IPS-15b (cell line): ENCODE data around the gene TOP2B.

ENCODE experiments used
- H3K27me3 ChIP-seq: one replicate; pipeline ENCODE4 v1.6.1; 2013; ENCODE audit warnings: low read length; ENCODE audit not compliant: control insufficient read depth, insufficient read depth
- H3K36me3 ChIP-seq: one replicate; pipeline ENCODE4 v1.6.1; 2013; ENCODE audit warnings: low read length; ENCODE audit not compliant: control insufficient read depth, insufficient read depth
- H3K4me1 ChIP-seq: one replicate; pipeline ENCODE4 v1.6.1; 2013; ENCODE audit warnings: mild to moderate bottlenecking, low read length; ENCODE audit not compliant: control insufficient read depth, insufficient read depth
- H3K4me3 ChIP-seq: one replicate; pipeline ENCODE4 v1.5.1; 2013; ENCODE audit warnings: low read depth, low read length
- H3K9ac ChIP-seq: one replicate; pipeline ENCODE4 v1.6.1; 2013; ENCODE audit warnings: low read depth, mild to moderate bottlenecking, low read length
- H3K9me3 ChIP-seq: one replicate; pipeline ENCODE4 v1.6.1; 2013; ENCODE audit warnings: mild to moderate bottlenecking, low read length; ENCODE audit not compliant: control insufficient read depth, insufficient read depth

TOP2B gene

GRCh38 chr3:25648925-25649830 lies 15.5 kb downstream of the TOP2B start:
- H3K4me3 ChIP-seq: no peak overlapping the region
- no peak overlapping the region for H3K9ac ChIP-seq
- H3K4me1 ChIP-seq: peaks cover 14% of the 10 kb centered on the region
- no peaks in the 10 kb centered on the region for H3K27me3 ChIP-seq
- H3K9me3 ChIP-seq: no peaks in the 10 kb centered on the region
- no peaks in the 10 kb centered on the region for H3K36me3 ChIP-seq

- Histone ChIP-seq H3K27me3 (no peaks in the 10 kb centered on the region), H3K4me1 (peaks cover 11% of the 10 kb centered on the region), H3K9ac (no peak overlapping the region), H3K36me3 (no peaks in the 10 kb centered on the region), H3K4me3 (no peak overlapping the region), H3K9me3 (no peaks in the 10 kb centered on the region)
These were observed 16.6 kb downstream of the TOP2B start for GRCh38 chr3:25648107-25648535.

GRCh38 chr3:25635038-25635437 lies 29.7 kb downstream of the TOP2B start:
- Histone ChIP-seq H3K9ac (no peak overlapping the region), H3K4me1 (peaks cover 3% of the 10 kb centered on the region), H3K36me3 (peaks cover 5% of the 10 kb centered on the region), H3K9me3 (no peaks in the 10 kb centered on the region), H3K4me3 (no peak overlapping the region), H3K27me3 (no peaks in the 10 kb centered on the region)

DNA sequence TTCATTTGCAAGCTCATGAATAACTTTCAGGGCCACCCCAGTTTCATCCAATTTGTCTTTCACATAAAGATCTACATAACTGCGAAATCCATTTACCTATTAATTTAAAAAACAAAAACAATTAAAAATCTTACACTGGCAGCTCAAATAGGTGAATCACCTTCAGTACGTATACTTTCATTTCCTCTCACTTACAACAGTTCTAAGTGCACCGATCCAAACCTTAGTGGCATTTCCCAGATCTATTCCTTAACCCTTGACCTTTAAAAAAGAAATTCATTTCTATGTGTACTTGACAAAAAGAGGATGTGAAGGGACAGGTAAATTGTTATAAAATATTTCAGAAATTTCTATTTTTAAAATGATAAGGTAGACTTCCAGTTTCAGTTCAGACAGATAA lies 30.8 kb downstream of the TOP2B start:
- H3K9me3 ChIP-seq: no peaks in the 10 kb centered on the region
- no peak overlapping the region for H3K9ac ChIP-seq
- H3K4me3 ChIP-seq: no peak overlapping the region
- H3K4me1 ChIP-seq: peaks cover 3% of the 10 kb centered on the region
- H3K36me3 ChIP-seq: peaks cover 5% of the 10 kb centered on the region
- H3K27me3 ChIP-seq: no peaks in the 10 kb centered on the region

- no peak overlapping the region for H3K9ac ChIP-seq
- no peak overlapping the region for H3K4me3 ChIP-seq
- peaks cover 5% of the 10 kb centered on the region for H3K36me3 ChIP-seq
- H3K27me3 ChIP-seq: no peaks in the 10 kb centered on the region
- no peaks in the 10 kb centered on the region for H3K9me3 ChIP-seq
- peaks cover 3% of the 10 kb centered on the region for H3K4me1 ChIP-seq
These were observed 32.7 kb downstream of the TOP2B start for GRCh38 chr3:25631989-25632388.

GRCh38 chr3:25621087-25621486 lies 43.6 kb downstream of the TOP2B start:
- H3K9ac ChIP-seq: no peak overlapping the region
- H3K4me1 ChIP-seq: no peaks in the 10 kb centered on the region
- H3K36me3 ChIP-seq: peaks cover 7% of the 10 kb centered on the region
- no peak overlapping the region for H3K4me3 ChIP-seq
- no peaks in the 10 kb centered on the region for H3K27me3 ChIP-seq
- H3K9me3 ChIP-seq: no peaks in the 10 kb centered on the region

- Histone ChIP-seq H3K4me3 (no peak overlapping the region), H3K9ac (no peak overlapping the region), H3K27me3 (no peaks in the 10 kb centered on the region), H3K4me1 (no peaks in the 10 kb centered on the region), H3K36me3 (peaks cover 7% of the 10 kb centered on the region), H3K9me3 (no peaks in the 10 kb centered on the region)
These were observed 44.2 kb downstream of the TOP2B start for GRCh38 chr3:25620493-25620892.

- Histone ChIP-seq H3K9ac (no peak overlapping the region), H3K27me3 (no peaks in the 10 kb centered on the region), H3K4me1 (no peaks in the 10 kb centered on the region), H3K36me3 (peaks cover 7% of the 10 kb centered on the region), H3K4me3 (no peak overlapping the region), H3K9me3 (no peaks in the 10 kb centered on the region)
These were observed 45.3 kb downstream of the TOP2B start for GRCh38 chr3:25619382-25619781.

DNA sequence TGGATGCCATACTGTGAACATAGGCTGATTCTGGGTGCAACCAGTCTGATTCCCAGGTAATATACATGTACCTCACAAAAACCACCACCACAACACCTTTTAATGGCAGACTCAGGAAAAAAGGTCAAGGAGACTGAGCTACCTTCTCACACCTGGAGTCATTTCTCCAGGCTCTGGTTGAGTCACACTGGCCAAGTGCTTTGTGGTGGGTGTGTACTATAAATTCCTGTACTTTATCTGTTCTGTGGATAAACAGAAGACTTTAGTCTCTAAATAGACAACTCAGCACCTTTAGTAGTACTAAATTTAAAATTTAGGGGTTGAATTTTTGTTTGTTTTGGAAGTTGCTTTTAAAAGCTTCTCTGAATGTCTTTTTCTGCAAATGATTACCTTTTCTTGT lies 46.7 kb downstream of the TOP2B start:
- Histone ChIP-seq H3K27me3 (no peaks in the 10 kb centered on the region), H3K36me3 (peaks cover 7% of the 10 kb centered on the region)

DNA sequence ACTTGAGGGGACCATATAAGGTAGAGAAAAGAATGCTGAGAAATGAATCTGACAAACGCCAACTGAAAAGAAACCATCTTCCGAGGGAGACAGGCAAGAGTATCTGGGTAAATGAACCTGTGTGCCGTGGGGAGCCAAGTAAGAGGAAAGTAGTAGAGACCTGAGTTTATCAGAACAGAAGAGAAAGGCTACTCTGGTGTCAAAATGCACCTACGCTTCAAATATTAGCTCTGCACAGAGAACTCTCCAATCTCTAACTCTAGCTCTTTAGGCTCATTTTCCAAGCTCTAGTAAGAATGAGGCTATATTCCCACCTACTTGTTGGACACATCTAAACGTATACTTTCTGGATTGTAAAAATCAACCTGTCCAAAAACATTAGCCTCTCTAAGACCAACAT lies 53.5 kb downstream of the TOP2B start:
- Histone ChIP-seq H3K4me1 (no peaks in the 10 kb centered on the region), H3K36me3 (peaks cover 5% of the 10 kb centered on the region), H3K4me3 (no peak overlapping the region), H3K9ac (no peak overlapping the region), H3K9me3 (no peaks in the 10 kb centered on the region), H3K27me3 (no peaks in the 10 kb centered on the region)

More for the DNA sequence above, 46.7 kb downstream of the TOP2B start:
- H3K9ac ChIP-seq: no peak overlapping the region
- H3K4me1 ChIP-seq: no peaks in the 10 kb centered on the region
- H3K4me3 ChIP-seq: no peak overlapping the region
- no peaks in the 10 kb centered on the region for H3K9me3 ChIP-seq

- Histone ChIP-seq H3K9me3 (no peaks in the 10 kb centered on the region), H3K9ac (no peak overlapping the region), H3K4me3 (no peak overlapping the region), H3K36me3 (peaks cover 5% of the 10 kb centered on the region), H3K4me1 (no peaks in the 10 kb centered on the region), H3K27me3 (no peaks in the 10 kb centered on the region)
These were observed 53.9 kb downstream of the TOP2B start for GRCh38 chr3:25610779-25611178.

DNA sequence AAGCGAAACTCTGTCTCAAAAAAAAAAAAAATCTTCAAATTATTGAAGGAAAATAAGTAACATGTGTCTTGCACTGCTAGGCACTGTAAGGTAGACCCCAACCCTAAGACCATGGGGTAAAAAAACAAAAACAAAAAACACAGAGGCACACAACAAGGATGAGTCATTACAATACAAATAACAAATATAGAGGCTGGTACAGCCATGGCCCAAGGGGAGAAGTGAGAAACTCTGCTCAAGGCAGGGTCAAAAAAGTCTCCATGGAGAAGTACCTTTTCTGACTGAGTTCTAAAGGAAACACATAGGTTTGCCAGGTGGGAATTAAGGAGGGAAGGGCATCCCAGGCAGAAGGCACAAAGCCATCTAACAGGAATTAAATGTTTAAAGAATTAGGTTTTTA lies 54.5 kb downstream of the TOP2B start:
- H3K36me3 ChIP-seq: peaks cover 5% of the 10 kb centered on the region
- no peaks in the 10 kb centered on the region for H3K4me1 ChIP-seq
- no peaks in the 10 kb centered on the region for H3K9me3 ChIP-seq
- no peaks in the 10 kb centered on the region for H3K27me3 ChIP-seq
- no peak overlapping the region for H3K4me3 ChIP-seq
- H3K9ac ChIP-seq: no peak overlapping the region
